Posterior vena cava (tissue), 2 donors: ENCODE measurements around the gene SFTPD. TPM values are rescaled to one million over a fixed set of nuclear protein-coding genes. Genes with fewer than 3 reads are reported as not detected.
"Not testable (repeated sequence)": the region's sequence is repeated elsewhere in the genome, so short reads cannot be mapped to it uniquely, and the experiment has no call there.

ENCODE experiments used
- DNase-seq: peaks from one replicate; pipeline ENCODE4 v3.0.0-alpha.2; 2020; ENCODE audit warnings: low spot score
- intact Hi-C, 2 donors: fragments of 100-400 bp; cut with DNase I; formaldehyde crosslinking; loops; one replicate each; pipeline versions ENCODE4 v1.14.1 to v1.14.2; 2022 to 2023
- long read RNA-seq, 2 donors: library from polyadenylated mRNA; unstranded; transcript quantifications; one replicate each; pipeline ENCODE4 v2.0.0, GENCODE V29; 2020 to 2021
- total RNA-seq, 2 donors: library from RNA; stranded (reverse); fragmentation: NEBNext Ultra II Directional; extraction: Animal tissue kit (Norgen Biotek cat#: 25700); gene quantifications; one replicate each; pipeline ENCODE4 v1.2.1, GENCODE V29; 2021
- donor health status: DM: yes; HTN: yes; CAD: no.
- donor health status: DM: yes; HTN: yes; CAD: no.

SFTPD gene
- under 1 TPM in 1 of 2 donors, not detected in 1; 0.19 TPM for total RNA-seq
- long read RNA-seq, donor 1: 0 reads
- long read RNA-seq, donor 2, partial matches to known transcripts: 0 of 2 reads
- long read RNA-seq, donor 2, other reads (novel, unspliced or antisense): 2 of 2 reads

DNA sequence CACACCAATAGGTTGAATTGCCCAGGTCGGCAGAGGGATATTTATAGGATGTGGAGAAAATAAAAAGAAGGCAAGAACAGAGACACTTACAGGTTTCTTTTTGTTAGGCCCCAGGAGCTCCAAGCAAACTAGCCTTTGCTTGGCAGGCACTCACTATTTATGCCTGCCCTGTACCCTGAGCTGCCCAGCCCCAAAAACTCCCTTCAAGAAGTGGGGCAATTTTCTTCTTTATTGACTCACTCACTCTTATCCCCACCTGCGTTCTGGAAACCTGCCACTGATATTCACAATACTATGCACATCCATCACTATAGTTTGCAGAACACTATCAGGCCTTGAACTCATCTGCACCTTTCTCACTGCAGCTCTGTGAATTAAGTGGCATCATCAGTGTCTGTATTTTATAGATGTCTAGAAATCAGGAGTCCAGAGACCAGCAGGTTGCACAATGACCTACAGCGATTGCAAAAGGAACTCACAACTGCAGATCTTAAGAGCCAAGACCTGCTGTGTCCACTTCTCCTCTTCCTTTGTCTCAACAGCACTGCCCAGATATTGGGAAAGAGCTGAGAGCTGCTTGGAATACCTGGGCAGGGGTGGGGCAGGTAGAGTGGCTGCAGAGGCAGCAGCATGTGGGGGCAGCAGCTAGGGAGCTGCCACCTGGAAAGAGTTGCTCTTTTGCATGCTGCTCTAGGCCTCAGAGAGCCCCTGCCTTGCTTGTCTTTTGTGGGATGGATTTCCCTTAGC lies at the start of gene SFTPD:
Gene SFTPD, minus strand, starts transcription at position 130 of the 747 bp plus-strand sequence. CDS start 2,446 bp downstream, outside the sequence.
- intact Hi-C loops: no loop called here

DNA sequence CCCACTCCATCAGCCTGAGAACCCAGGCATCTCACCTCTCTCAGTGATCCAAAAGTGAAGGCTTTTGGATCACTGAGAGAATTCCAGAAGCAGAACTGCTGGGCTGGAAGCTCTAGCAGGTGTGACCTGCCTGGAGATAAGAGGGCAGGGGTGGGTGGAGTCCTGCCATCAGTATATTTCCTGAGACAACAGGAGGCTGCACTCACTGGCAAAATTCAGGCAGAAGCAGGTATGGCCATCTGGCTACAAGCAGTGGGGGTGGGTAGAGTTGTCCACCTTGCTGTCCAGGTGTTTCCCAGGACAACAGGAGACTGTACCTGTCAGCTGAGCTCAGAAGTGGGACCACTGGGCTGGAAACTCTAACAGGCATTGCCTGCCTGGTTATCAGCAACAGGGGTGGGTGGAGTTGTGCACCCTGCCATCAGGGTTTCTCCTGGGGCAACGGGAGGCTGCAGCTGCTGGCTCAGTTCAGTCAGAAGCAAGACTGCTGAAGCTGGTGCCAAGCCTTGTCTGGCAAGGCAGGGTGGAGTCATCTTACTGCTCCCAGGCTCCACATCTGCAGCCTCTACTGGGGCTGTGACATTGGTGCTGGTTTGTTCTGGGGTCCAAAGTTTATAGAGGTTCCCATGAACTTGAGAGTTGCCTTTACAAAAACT lies 47.2 kb upstream of the SFTPD start:
- DNase-seq: no peak
- intact Hi-C loops: no loop called here

More for the DNA sequence above, at the start of gene SFTPD:
- DNase-seq: no peak

DNA sequence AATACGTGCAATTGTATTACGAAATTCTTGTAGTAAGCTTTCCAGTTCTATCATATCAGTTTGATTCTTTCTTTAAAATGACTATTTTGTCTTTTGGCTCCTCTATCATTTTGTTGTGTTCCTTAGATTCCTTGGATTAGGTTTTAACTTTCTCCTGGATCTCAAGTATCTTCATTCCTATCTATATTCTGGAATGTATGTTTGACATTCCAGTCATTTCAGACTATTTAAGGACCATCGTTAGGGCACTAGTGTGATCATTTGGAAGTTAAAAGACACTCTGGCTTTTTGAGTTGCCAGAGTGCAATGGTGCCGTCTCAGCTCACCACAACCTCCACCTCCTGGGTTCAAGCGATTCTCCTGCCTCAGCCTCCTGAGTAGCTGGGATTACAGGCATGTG lies 45.7 kb upstream of the SFTPD start:
- intact Hi-C loops: no loop called here
- no peak for DNase-seq

DNA sequence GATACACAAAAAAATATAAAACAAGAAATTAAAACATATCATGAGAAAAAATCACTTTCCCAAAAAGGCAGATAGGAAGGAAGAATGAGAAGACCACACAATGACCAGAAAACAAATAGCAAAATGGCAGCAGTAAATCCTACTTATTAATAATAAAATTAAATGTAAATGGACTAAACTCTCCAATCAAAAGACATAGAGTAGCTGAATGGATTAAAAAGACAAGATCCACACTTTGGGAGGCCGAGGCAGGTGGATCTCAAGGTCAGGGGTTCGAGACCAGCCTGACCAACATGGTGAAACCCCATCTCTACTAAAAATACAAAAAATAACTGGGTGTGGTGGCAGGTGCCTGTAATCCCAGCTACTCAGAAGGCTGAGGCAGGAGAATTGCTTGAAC lies 39.3 kb upstream of the SFTPD start:
- DNase-seq, intact Hi-C loops: not testable (repeated sequence)

DNA sequence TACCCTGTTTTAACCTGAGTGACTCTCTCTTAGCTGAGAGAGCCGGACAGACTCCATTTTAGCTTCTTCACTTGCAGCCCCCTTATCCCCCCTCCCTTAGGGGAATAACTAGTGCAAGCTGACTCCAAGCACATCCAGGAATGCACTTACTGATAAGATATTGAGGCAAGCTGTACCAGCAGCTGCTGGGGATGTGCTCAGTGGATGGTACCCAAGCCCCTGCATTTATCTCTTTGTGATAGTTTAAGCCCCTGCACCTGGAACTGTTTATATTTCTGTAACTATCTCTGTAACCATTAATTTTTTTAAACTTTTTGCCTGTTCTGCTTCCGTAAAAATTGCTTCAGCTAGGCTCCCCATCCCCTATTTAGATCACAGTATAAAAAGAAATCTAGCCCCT lies 37.8 kb upstream of the SFTPD start:
- DNase-seq, intact Hi-C loops: not testable (repeated sequence)

DNA sequence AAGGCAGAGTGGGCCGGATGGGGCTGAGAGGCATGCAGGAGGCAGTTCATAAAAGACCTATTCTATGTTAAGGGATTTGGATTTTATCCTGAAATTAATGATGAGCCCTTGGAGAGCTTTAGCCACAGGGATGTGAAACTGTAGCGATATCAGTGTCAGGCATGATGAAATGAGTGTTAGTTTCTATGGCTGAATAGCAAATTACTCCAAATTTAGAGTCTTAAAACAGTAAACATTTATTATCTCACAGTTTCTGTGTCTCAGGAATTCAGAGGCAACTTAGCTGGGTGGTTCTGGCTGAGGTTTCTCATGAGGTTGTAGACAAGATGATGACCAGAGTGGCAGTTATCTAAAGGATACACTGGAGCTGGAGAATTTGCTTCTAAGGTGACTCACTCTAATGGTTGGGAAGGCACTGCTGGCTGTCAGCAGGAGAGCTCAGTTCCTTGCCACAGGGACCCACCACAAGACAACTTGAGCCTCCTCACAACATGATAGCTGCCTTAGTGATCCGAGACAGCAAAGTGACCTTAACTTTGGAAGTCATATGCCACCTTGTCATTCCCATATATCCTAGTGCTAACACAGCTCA lies 36.7 kb upstream of the SFTPD start:
- no peak for DNase-seq
- intact Hi-C loops: no loop called here

DNA sequence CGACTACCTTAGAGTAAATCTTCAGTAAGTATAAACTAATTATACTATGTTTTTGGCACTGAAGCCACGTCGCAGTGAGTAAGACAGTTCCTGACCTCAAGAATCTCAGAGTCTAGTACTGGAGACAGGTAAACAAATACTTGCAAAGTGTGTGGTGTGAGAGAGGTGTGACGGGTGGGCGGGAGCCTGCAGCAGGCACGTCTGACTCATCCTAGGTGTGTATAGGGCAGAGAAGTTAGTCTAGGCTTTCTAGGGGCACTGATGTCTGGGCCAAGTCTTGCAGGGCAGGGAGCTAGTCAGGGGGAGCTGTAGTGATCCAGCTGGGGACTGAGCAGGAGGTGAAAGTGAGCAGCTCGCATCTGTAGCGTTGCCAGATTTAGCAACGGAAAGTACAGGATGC lies 35.9 kb upstream of the SFTPD start:
- DNase-seq: no peak
- intact Hi-C loops: no loop called here

DNA sequence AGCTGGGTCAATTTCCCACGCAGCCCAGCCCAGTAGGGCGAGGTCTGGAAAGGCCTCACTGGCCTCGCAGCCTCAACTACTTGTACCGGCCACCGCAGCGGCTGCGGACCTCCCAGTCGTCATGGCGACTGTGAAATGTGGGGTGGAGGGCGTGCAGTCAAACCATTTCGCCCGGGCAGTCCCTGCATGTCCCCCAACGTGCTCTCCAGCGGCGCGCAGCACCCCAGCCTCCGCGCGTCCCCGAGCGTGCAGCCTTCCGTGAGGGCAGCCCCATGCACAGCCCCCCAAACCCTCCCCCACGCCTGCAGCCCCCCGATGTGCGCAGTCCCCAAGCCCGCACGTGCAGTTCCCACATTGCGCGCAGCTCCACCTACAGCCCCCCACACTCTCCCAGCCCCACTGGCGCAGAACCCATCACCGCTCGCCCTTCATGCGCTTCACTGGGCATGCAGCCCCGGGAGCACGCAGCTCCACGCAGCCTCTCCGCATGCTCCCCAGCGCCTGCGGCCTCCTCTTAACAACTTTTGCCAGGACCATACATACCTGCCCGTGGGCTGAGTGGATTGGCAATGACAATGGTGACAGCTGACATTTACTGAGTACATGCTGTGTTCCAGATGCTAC lies 34.5 kb upstream of the SFTPD start:
- intact Hi-C loops: no loop called here
- no peak for DNase-seq

DNA sequence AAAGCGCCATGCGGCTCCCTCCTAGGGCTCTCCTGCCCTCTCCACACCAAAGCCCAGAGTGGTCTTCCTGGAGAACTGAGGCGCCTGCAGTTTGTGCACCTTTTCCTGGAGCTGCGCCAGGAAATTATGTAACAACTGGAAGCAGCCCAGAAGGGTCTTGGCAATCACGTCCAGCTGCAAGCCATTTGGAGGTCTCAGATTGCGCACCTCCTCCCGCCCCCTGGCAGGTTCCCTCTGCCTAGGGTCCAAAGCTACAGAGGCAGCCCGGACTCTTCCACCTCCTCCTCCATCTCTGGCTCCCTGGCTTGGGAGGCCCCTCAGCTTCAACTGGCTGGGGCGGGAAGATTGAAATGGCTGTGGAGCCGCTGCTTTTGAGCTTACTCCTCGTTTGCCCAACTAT lies 34.0 kb upstream of the SFTPD start:
- no peak for DNase-seq
- intact Hi-C loops: no loop called here

DNA sequence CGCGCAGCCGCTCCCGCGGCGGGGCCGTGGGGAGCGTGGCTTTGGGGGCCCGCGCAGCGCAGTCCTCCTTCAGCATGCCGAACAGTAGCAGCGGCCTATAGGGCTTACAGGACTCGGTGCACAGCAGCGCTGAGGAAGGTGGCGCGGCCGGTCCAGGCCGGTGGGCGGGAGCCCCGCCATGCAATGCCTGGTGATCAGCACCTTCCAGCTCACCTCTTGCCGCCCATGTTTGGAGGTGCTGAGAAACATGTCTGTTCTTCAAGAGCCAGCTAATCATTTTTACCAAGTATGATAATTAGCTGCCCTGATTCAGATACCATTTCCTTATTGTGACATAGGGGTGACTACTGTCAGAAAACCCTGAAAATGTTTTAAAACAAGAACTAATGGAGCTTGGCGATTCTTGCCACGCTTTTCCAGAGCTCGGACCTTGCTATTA lies 33.5 kb upstream of the SFTPD start:
- intact Hi-C loops: no loop called here
- DNase-seq: no peak

DNA sequence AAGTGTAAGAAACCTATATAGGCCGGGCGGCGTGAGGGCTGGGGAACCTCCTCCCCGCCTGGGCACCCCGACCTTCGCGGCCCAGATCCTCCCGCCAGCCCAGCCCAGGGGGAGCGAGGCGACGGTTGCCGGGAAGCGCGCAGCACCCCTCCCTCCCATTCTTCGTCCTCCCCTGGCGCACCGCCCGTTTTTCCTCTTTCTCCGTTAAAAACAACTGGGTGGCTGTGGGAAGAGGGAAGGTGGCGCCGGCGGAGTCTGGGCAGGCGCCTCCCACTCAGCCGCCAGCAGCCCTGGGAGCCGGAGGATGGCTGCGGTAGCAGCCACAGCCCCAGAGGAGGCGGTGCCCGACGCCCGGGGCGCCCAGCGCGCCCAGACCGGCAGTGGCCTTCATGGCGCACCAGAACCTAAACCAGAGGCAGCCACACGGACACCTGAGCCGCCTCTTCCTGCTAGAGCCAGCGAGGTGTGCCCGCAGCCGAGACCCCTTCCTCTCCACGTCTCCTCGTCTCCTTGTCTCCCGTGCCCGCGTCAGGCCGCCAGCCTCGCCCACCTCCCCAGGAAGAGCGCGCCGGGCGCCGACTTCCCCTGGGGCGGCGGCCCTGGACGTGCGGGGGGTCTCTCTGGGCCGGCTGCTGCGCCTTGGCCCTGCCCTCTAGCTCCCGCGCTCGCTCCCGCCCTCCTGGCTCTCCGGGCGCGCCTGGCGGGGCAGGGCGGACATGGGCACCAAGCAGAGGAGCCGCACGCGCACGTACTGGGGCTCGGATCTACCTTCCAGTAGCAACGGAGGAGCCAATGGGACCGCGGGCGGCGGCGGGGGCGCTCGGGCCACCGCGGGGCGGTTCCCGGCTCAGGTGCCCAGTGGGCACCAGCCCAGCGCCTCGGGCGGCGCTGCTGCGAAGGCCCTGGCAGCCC lies 32.8 kb upstream of the SFTPD start:
- DNase-seq: peak; percentile 87
- intact Hi-C loops: no loop called here

DNA sequence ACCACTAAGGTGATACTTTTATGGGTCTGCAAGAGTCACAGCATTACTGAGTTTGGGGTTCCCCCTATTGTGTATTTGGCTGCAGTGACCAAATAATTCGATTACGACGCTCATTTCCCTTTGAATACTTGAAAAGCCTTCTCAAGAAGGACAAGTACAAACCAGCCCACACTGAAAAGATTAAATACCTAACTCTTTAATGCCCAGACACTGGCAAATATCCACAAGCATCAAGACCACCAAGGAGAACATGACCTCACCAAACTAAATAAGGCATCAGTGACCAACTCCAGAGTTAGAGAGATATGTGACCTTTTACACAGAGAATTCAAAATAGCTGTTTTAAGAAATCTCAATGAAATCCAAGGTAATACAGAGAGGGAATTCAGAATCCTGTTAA lies 31.8 kb upstream of the SFTPD start:
- DNase-seq: no peak
- intact Hi-C loops: no loop called here

DNA sequence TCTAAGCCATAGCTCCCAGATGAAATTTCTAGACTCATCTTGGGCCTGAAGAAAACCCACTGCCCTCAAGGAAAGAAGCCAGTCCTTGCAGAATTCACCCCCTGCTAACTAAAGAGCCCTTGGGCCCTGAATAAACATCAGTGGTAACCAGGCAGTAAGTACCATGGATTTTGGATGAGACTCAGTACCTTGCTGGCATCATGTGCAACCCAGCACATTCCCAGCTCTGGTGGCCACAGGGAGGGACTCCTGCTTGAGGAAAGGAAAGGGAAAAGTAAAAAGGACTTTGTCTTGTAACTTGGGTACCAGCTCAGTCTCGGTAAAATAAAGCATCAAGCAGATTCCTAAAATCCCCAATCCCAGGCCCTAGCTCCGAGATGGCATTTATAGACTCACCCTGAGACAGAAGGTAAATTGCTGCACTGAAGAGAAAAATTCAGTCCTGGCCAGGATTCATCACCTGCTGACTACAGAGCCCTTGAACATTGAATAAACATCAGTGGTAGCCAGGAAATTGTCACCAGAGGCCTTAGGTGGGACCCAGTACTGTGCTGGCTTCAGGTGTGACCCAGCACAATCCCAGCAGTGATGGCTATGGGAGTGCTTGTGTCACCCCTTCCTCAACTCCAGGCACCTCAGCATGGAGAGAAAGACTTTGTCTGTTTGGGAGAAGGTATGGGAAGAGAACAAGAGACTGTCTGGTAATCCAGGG lies 31.2 kb upstream of the SFTPD start:
- DNase-seq: no peak
- intact Hi-C loops: no loop called here

DNA sequence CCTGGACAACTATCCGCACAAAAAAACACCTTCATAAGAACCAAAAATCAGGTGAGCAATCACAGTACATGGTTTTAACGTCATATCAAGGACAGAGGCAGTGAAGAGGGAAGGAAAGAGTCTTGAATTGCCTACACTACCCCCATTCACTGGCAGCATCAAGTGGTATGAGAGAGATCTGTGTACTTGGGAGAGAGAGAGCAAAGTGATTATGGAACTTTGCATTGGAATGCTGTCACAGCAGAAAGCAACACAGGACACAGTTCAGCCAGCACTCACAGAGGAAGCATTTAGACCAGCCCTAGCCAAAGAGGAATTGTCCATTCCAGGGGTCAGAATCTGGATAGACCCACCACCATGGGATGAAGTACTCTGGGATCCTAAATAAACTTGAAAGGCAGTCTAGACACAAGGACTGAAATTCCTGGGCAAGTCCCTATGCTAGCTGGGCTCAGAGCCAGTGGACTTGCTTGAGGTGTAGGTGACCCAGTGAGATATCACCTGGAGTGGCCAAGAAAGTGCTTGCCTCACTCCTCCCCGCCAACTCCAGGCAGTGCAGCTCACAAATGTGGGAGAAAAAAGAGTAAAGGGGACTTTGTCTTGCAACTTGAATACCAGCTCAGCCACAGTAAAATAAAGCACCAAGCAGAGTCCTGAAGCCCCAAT lies 30.5 kb upstream of the SFTPD start:
- no peak for DNase-seq
- intact Hi-C loops: no loop called here

DNA sequence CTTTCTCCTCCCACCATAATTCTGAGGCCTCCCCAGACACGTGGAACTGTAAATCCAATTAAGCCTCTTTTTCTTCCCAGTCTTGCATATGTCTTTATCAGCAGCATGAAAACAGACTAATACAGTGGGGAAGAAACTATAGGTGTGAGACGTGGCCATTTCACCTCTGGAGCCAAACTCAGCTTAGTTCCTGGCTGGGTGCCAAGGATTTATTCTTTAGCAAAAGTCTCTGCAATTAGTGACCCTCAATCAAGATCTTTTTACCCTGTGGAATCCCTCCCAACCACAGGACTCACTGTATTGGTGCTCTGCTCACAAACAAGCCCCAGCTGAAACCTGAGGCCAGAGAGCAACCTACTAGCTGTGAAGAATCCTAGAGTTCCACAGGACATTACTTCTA lies 28.1 kb upstream of the SFTPD start:
- intact Hi-C loops: no loop called here

DNA sequence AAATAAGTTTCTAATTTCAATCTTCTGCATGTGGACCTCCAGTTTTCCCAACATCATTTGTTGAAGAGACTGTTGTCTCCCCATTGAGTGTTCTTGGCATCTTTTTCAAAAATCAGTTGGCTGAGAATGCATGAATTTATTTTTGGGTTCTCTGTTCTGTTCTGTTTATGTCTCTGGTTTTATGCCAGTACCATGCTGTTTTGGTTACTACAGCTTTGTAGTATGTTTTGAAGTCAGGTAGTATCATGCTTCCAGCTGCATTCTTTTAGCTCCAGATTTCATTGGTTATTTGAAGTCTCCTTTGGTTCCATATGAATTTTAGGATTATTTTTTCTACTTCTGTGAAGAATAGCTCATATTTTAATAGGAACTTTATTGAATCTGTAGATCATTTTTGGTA lies 21.2 kb upstream of the SFTPD start:
- intact Hi-C loops: no loop called here
- no peak for DNase-seq

More for the DNA sequence above, 28.1 kb upstream of the SFTPD start:
- no peak for DNase-seq

DNA sequence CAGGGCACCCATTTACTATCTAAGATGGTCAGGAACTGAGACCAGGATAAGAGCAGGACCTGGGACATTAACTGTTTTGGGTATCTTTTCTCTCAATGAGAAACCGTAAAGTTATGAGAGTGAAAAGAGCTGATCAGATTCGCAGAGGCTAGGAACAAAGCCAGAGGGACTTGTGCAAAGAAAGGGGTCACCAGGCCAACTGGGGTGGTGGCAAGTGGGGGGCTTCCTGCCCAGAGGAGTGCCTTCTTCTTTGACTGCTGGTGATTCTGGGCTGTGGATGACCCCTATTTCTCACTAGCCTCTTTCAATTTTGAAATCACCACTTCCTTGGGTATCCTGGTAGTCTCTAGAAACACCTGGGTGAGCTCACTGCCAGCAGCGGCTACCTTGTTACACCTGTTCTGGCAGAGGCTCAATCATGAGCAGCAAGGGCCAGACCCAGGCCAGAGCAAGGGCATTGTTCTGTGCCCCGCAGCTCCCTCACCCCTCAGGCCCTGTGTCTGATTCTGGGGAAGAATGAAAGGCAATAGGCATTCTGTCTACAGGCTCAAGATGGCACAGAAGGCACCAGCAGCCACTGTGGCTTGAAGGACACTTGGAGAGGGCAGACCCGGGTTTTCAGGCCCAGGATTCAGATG lies 999 bp downstream of the SFTPD start:
- intact Hi-C loops: no loop called here
- no peak for DNase-seq
